ENCODE data around the gene AK5. TPM values are rescaled to one million over a fixed set of nuclear protein-coding genes. Genes with fewer than 3 reads are reported as not detected.

The AK5 gene
- total RNA-seq, 1 experiment from 2014 or later, result 3.8 TPM

DNA sequence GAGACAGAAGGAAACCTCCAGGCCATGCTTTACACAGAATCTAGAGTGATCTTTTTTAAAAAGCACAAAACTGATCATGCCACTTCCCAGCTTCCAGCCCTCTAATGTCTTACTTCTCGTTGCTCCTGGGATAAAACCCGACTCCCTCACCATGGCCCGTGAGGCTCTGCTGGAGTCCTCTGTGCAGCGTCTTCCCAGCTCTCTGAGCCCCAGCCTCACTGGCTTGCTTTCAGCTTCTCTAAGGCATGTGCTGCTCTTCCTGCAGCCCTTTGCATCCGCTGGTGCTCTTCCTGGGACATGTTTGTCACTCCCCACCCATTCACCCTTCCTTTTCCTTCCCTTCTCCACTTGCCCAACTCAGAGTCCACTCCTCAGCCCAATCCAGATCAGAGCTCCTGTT, 184.1 kb downstream of the AK5 start:
- H3K79me2 ChIP-seq (ENCODE audit: low read length), result no peaks in the 10 kb centered on the region
- no peak overlapping the region for H3K27ac ChIP-seq (ENCODE audit: low read length)
- POLR2A ChIA-PET (ENCODE audit: unreplicated experiment), result no interaction called here
- DNase-seq (no peak), ATAC-seq (no peak)
- no TSS peak for BruUV-seq (replicated peaks)
- H2AFZ ChIP-seq (ENCODE audit: low read length), result no peak overlapping the region
- no peaks in the 10 kb centered on the region for H3K27me3 ChIP-seq (ENCODE audit: low read length)
- H3K9me2 ChIP-seq (replicated peaks; ENCODE audit: low read length), result no peaks in the 10 kb centered on the region
- H3K4me2 ChIP-seq (ENCODE audit: low read length), result no peak overlapping the region
- no peaks in the 10 kb centered on the region for H3K9me3 ChIP-seq (ENCODE audit: low read length)
- H4K20me1 ChIP-seq (ENCODE audit: low read length), result no peaks in the 10 kb centered on the region
- H3K36me3 ChIP-seq (ENCODE audit: low read depth, low read length), result no peaks in the 10 kb centered on the region
- H3K9ac ChIP-seq (ENCODE audit: low read length), result no peak overlapping the region
- CTCF ChIA-PET, result no interaction called here
- H3K4me3 ChIP-seq (ENCODE audit: low read length), result no peak overlapping the region
- H3K4me1 ChIP-seq (ENCODE audit: insufficient read depth, low read length), result no peaks in the 10 kb centered on the region
- H3F3A ChIP-seq (ENCODE audit: low read length, unreplicated experiment), result no peaks in the 10 kb centered on the region
- intact Hi-C loops (cut with micrococcal nuclease), result no loop called here
- TF ChIP-seq EZH2phosphoT487 (IDR thresholded peaks at IDR 0.05; ENCODE audit: borderline replicate concordance, low read length) (no peak), EZH2 (IDR thresholded peaks at IDR 0.05; ENCODE audit: low read length, unreplicated experiment) (no peak), CTCF (conservative IDR thresholded peaks at IDR 0.05; ENCODE audit: low read depth, low read length) (no peak)

GRCh38 chr1:77467021-77467595, 185.3 kb downstream of the AK5 start:
- no peaks in the 10 kb centered on the region for H3K36me3 ChIP-seq (ENCODE audit: low read depth, low read length)
- H3K27ac ChIP-seq (ENCODE audit: low read length), result no peak overlapping the region
- POLR2A ChIA-PET (ENCODE audit: unreplicated experiment), result no interaction called here
- no peaks in the 10 kb centered on the region for H3K9me2 ChIP-seq (replicated peaks; ENCODE audit: low read length)
- no peaks in the 10 kb centered on the region for H3K4me1 ChIP-seq (ENCODE audit: insufficient read depth, low read length)
- H3K27me3 ChIP-seq (ENCODE audit: low read length), result no peaks in the 10 kb centered on the region
- BruUV-seq (replicated peaks), result no TSS peak
- H3F3A ChIP-seq (ENCODE audit: low read length, unreplicated experiment), result no peaks in the 10 kb centered on the region
- no peak overlapping the region for H3K9ac ChIP-seq (ENCODE audit: low read length)
- no peaks in the 10 kb centered on the region for H3K79me2 ChIP-seq (ENCODE audit: low read length)
- ATAC-seq, result no peak
- DNase-seq, result no peak
- no peak for TF ChIP-seq EZH2phosphoT487 (IDR thresholded peaks at IDR 0.05; ENCODE audit: borderline replicate concordance, low read length)
- no peak for TF ChIP-seq CTCF (conservative IDR thresholded peaks at IDR 0.05; ENCODE audit: low read depth, low read length)
- TF ChIP-seq EZH2 (IDR thresholded peaks at IDR 0.05; ENCODE audit: low read length, unreplicated experiment), result no peak
- H4K20me1 ChIP-seq (ENCODE audit: low read length), result no peaks in the 10 kb centered on the region
- CTCF ChIA-PET, result no interaction called here
- H2AFZ ChIP-seq (ENCODE audit: low read length), result no peak overlapping the region
- no peak overlapping the region for H3K4me3 ChIP-seq (ENCODE audit: low read length)
- intact Hi-C loops (cut with micrococcal nuclease), result no loop called here
- no peak overlapping the region for H3K4me2 ChIP-seq (ENCODE audit: low read length)
- no peaks in the 10 kb centered on the region for H3K9me3 ChIP-seq (ENCODE audit: low read length)

DNA sequence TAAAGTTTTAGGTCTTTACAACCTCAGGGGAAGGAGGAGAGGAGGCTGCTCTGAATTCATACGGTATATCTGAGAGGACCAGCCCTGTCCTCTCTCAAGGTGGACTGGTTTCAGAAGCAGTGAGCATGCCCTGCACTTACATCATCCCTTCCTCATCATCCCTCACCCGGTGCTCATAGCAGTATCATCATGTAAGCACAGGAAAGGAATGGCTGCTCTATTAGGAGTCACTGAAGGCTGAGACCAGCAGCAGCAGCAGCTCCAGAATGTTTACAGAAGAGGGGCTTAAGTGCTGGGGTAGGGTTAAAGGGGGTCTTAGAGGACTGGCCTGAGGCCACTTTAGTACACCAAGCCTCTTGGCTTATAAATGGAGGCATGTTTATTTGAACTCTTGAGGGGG, 185.9 kb downstream of the AK5 start:
- intact Hi-C loops (cut with micrococcal nuclease), result no loop called here
- POLR2A ChIA-PET (ENCODE audit: unreplicated experiment), result no interaction called here
- no peak for ATAC-seq

More for the DNA sequence above, 185.9 kb downstream of the AK5 start:
- Histone ChIP-seq H3K9me2 (replicated peaks; ENCODE audit: low read length) (no peaks in the 10 kb centered on the region), H3K36me3 (ENCODE audit: low read depth, low read length) (no peaks in the 10 kb centered on the region), H4K20me1 (ENCODE audit: low read length) (no peaks in the 10 kb centered on the region), H3K27ac (ENCODE audit: low read length) (no peak overlapping the region), H3K4me2 (ENCODE audit: low read length) (no peak overlapping the region), H3K27me3 (ENCODE audit: low read length) (no peaks in the 10 kb centered on the region), H3K4me1 (ENCODE audit: insufficient read depth, low read length) (peaks cover 2% of the 10 kb centered on the region; the same call in 1 of the 2 replicates), H3F3A (ENCODE audit: low read length, unreplicated experiment) (no peaks in the 10 kb centered on the region), H2AFZ (ENCODE audit: low read length) (no peak overlapping the region), H3K79me2 (ENCODE audit: low read length) (no peaks in the 10 kb centered on the region), H3K9me3 (ENCODE audit: low read length) (no peaks in the 10 kb centered on the region), H3K4me3 (ENCODE audit: low read length) (no peak overlapping the region), H3K9ac (ENCODE audit: low read length) (no peak overlapping the region)
- TF ChIP-seq EZH2phosphoT487 (IDR thresholded peaks at IDR 0.05; ENCODE audit: borderline replicate concordance, low read length) (no peak), EZH2 (IDR thresholded peaks at IDR 0.05; ENCODE audit: low read length, unreplicated experiment) (no peak), CTCF (conservative IDR thresholded peaks at IDR 0.05; ENCODE audit: low read depth, low read length) (no peak)
- no TSS peak for BruUV-seq (replicated peaks)
- CTCF ChIA-PET, result no interaction called here
- DNase-seq, result no peak
